ENCODE measurements around the gene IFRD2. TPM values are rescaled to one million over a fixed set of nuclear protein-coding genes. Genes with fewer than 3 reads are reported as not detected.

Gene IFRD2
- 10 to 100 TPM; 15.0 to 40.3 TPM for total RNA-seq
- 10 to 100 TPM; 30.6 to 34.5 TPM for polyA plus RNA-seq (ENCODE audit: insufficient read length in 2 of 2)
- long read RNA-seq, donor 1, transcript IFRD2-202 (12 exons, 2,109 nt), result major isoform, 5 of 8 reads
- long read RNA-seq, donor 1, partial matches to known transcripts, result 0 of 8 reads
- long read RNA-seq, donor 1, other reads (novel, unspliced or antisense), result 0 of 8 reads
- long read RNA-seq, donor 2, partial matches to known transcripts, result 0 of 4 reads
- long read RNA-seq, donor 2, other reads (novel, unspliced or antisense), result 0 of 4 reads
- long read RNA-seq, donor 3, partial matches to known transcripts, result 0 of 1 reads
- long read RNA-seq, donor 3, other reads (novel, unspliced or antisense), result 0 of 1 reads
- long read RNA-seq, donor 4, partial matches to known transcripts, result 0 of 4 reads
- long read RNA-seq, donor 4, other reads (novel, unspliced or antisense), result 0 of 4 reads

- DNase-seq (ENCODE audit: low read depth in 4 of 6, low spot score in 6 of 6), result peak; percentile 86 to 99 (median 94)
- no peaks in the 10 kb centered on the region for H3K9me3 ChIP-seq (ENCODE audit: control insufficient read depth, insufficient read depth, low read length)
- peaks cover 58% of the 10 kb centered on the region for H3K36me3 ChIP-seq (ENCODE audit: control insufficient read depth, insufficient read depth, low read length)
- H3K27me3 ChIP-seq (ENCODE audit: control insufficient read depth, insufficient read depth, low read length), result no peaks in the 10 kb centered on the region
- H3K4me3 ChIP-seq (ENCODE audit: low read depth, low read length), result peak within 1 kb of the TSS; percentile 82
- 2% methylated on average over 66 of the region's 67 CpGs for WGBS (ENCODE audit: insufficient coverage)
- peaks cover 31% of the 10 kb centered on the region for H3K4me1 ChIP-seq (ENCODE audit: control insufficient read depth, insufficient read depth, low read length)
- H3K27ac ChIP-seq (ENCODE audit: low read depth, low read length), result peak within 1 kb of the TSS; percentile 87
These were observed at the start of gene IFRD2 for GRCh38 chr3:50292159-50293078. IFRD2 (minus strand) TSS chr3:50292429; CDS start chr3:50292274, 155 bp downstream.

GRCh38 chr3:50341537-50341936 is 49.3 kb upstream of the IFRD2 start:
- 93% methylated on average over 9 of the region's 9 CpGs for WGBS (ENCODE audit: insufficient coverage)
- peak overlapping the region; percentile 40 for H3K4me3 ChIP-seq (ENCODE audit: low read depth, low read length)
- peaks cover 21% of the 10 kb centered on the region for H3K27me3 ChIP-seq (ENCODE audit: control insufficient read depth, insufficient read depth, low read length)
- H3K4me1 ChIP-seq (ENCODE audit: control insufficient read depth, insufficient read depth, low read length), result peaks cover 56% of the 10 kb centered on the region
- DNase-seq (ENCODE audit: low read depth in 4 of 6, low spot score in 6 of 6), result no peak
- H3K9me3 ChIP-seq (ENCODE audit: control insufficient read depth, insufficient read depth, low read length), result no peaks in the 10 kb centered on the region
- peaks cover 23% of the 10 kb centered on the region for H3K36me3 ChIP-seq (ENCODE audit: control insufficient read depth, insufficient read depth, low read length)
- no peak overlapping the region for H3K27ac ChIP-seq (ENCODE audit: low read depth, low read length)

GRCh38 chr3:50340448-50341329 is 48.5 kb upstream of the IFRD2 start, which contains the start of gene RASSF1:
RASSF1 (minus strand) TSS chr3:50340836; CDS start chr3:50340805, 31 bp downstream.
- no peaks in the 10 kb centered on the region for H3K9me3 ChIP-seq (ENCODE audit: control insufficient read depth, insufficient read depth, low read length)
- H3K36me3 ChIP-seq (ENCODE audit: control insufficient read depth, insufficient read depth, low read length), result peaks cover 23% of the 10 kb centered on the region
- whole genome bisulfite sequencing (ENCODE audit: insufficient coverage), result 11% methylated on average over 83 of the region's 85 CpGs
- peaks cover 59% of the 10 kb centered on the region for H3K4me1 ChIP-seq (ENCODE audit: control insufficient read depth, insufficient read depth, low read length)
- H3K27ac ChIP-seq (ENCODE audit: low read depth, low read length), result peak within 1 kb of the TSS; percentile 33
- H3K27me3 ChIP-seq (ENCODE audit: control insufficient read depth, insufficient read depth, low read length), result peaks cover 21% of the 10 kb centered on the region
- peak within 1 kb of the TSS; percentile 40 for H3K4me3 ChIP-seq (ENCODE audit: low read depth, low read length)
- peak in 1 of 6 donors; percentile 56 for DNase-seq (ENCODE audit: low read depth in 4 of 6, low spot score in 6 of 6)

- WGBS (ENCODE audit: insufficient coverage), result 34% methylated on average over 8 of the region's 9 CpGs
- Histone ChIP-seq H3K9me3 (ENCODE audit: control insufficient read depth, insufficient read depth, low read length) (no peaks in the 10 kb centered on the region), H3K27me3 (ENCODE audit: control insufficient read depth, insufficient read depth, low read length) (peaks cover 17% of the 10 kb centered on the region), H3K4me1 (ENCODE audit: control insufficient read depth, insufficient read depth, low read length) (peaks cover 58% of the 10 kb centered on the region), H3K27ac (ENCODE audit: low read depth, low read length) (peak overlapping the region; percentile 27), H3K36me3 (ENCODE audit: control insufficient read depth, insufficient read depth, low read length) (peaks cover 23% of the 10 kb centered on the region), H3K4me3 (ENCODE audit: low read depth, low read length) (peak overlapping the region; percentile 40)
- no peak for DNase-seq (ENCODE audit: low read depth in 4 of 6, low spot score in 6 of 6)
These were observed 47.9 kb upstream of the IFRD2 start for GRCh38 chr3:50340147-50340447.

- Histone ChIP-seq H3K27ac (ENCODE audit: low read depth, low read length) (peak overlapping the region; percentile 27), H3K36me3 (ENCODE audit: control insufficient read depth, insufficient read depth, low read length) (peaks cover 23% of the 10 kb centered on the region), H3K27me3 (ENCODE audit: control insufficient read depth, insufficient read depth, low read length) (peaks cover 16% of the 10 kb centered on the region), H3K9me3 (ENCODE audit: control insufficient read depth, insufficient read depth, low read length) (no peaks in the 10 kb centered on the region), H3K4me3 (ENCODE audit: low read depth, low read length) (peak overlapping the region; percentile 40), H3K4me1 (ENCODE audit: control insufficient read depth, insufficient read depth, low read length) (peaks cover 56% of the 10 kb centered on the region)
- no peak for DNase-seq (ENCODE audit: low read depth in 4 of 6, low spot score in 6 of 6)
- WGBS (ENCODE audit: insufficient coverage), result 85% methylated on average over 10 of the region's 14 CpGs
These were observed 47.4 kb upstream of the IFRD2 start for GRCh38 chr3:50339485-50340146.

GRCh38 chr3:50338965-50339364 is 46.7 kb upstream of the IFRD2 start:
- WGBS (ENCODE audit: insufficient coverage), result 87% methylated on average over 5 of the region's 5 CpGs
- peaks cover 16% of the 10 kb centered on the region for H3K27me3 ChIP-seq (ENCODE audit: control insufficient read depth, insufficient read depth, low read length)
- peaks cover 56% of the 10 kb centered on the region for H3K4me1 ChIP-seq (ENCODE audit: control insufficient read depth, insufficient read depth, low read length)
- no peak overlapping the region for H3K4me3 ChIP-seq (ENCODE audit: low read depth, low read length)
- DNase-seq (ENCODE audit: low read depth in 4 of 6, low spot score in 6 of 6), result no peak
- H3K27ac ChIP-seq (ENCODE audit: low read depth, low read length), result peak overlapping the region; percentile 54
- no peaks in the 10 kb centered on the region for H3K9me3 ChIP-seq (ENCODE audit: control insufficient read depth, insufficient read depth, low read length)
- peaks cover 23% of the 10 kb centered on the region for H3K36me3 ChIP-seq (ENCODE audit: control insufficient read depth, insufficient read depth, low read length)

GRCh38 chr3:50337175-50337861 is 45.1 kb upstream of the IFRD2 start:
- under 1% methylated on average over 79 of the region's 79 CpGs for whole genome bisulfite sequencing (ENCODE audit: insufficient coverage)
- Histone ChIP-seq H3K4me3 (ENCODE audit: low read depth, low read length) (peak overlapping the region; percentile 85), H3K27ac (ENCODE audit: low read depth, low read length) (peak overlapping the region; percentile 95), H3K4me1 (ENCODE audit: control insufficient read depth, insufficient read depth, low read length) (peaks cover 53% of the 10 kb centered on the region), H3K9me3 (ENCODE audit: control insufficient read depth, insufficient read depth, low read length) (no peaks in the 10 kb centered on the region), H3K27me3 (ENCODE audit: control insufficient read depth, insufficient read depth, low read length) (peaks cover 16% of the 10 kb centered on the region), H3K36me3 (ENCODE audit: control insufficient read depth, insufficient read depth, low read length) (peaks cover 20% of the 10 kb centered on the region)
- peak; percentile 92 to 99 (median 96) for DNase-seq (ENCODE audit: low read depth in 4 of 6, low spot score in 6 of 6)

- WGBS (ENCODE audit: insufficient coverage), result 0% methylated on average over 31 of the region's 31 CpGs
- peak in 1 of 6 donors; percentile 34 for DNase-seq (ENCODE audit: low read depth in 4 of 6, low spot score in 6 of 6)
- Histone ChIP-seq H3K27me3 (ENCODE audit: control insufficient read depth, insufficient read depth, low read length) (peaks cover 13% of the 10 kb centered on the region), H3K36me3 (ENCODE audit: control insufficient read depth, insufficient read depth, low read length) (peaks cover 21% of the 10 kb centered on the region), H3K4me3 (ENCODE audit: low read depth, low read length) (peak overlapping the region; percentile 85), H3K9me3 (ENCODE audit: control insufficient read depth, insufficient read depth, low read length) (no peaks in the 10 kb centered on the region), H3K4me1 (ENCODE audit: control insufficient read depth, insufficient read depth, low read length) (peaks cover 51% of the 10 kb centered on the region), H3K27ac (ENCODE audit: low read depth, low read length) (peak overlapping the region; percentile 95)
These were observed 44.4 kb upstream of the IFRD2 start for GRCh38 chr3:50336452-50337174.
